Stimulated activated CD4-positive, alpha-beta T cell treated with anti-CD3 and anti-CD28 coated beads, Interleukin-4, amount 100 ng/mL, for 1 hour (primary cell): ENCODE measurements around the gene LRP4.
"Not testable (repeated sequence)": the region's sequence is repeated elsewhere in the genome, so short reads cannot be mapped to it uniquely, and the experiment has no call there.

ENCODE experiments used
- DNase-seq: peaks from one replicate; pipeline ENCODE4 v3.0.0-alpha.2; 2020

LRP4 gene, protein sequence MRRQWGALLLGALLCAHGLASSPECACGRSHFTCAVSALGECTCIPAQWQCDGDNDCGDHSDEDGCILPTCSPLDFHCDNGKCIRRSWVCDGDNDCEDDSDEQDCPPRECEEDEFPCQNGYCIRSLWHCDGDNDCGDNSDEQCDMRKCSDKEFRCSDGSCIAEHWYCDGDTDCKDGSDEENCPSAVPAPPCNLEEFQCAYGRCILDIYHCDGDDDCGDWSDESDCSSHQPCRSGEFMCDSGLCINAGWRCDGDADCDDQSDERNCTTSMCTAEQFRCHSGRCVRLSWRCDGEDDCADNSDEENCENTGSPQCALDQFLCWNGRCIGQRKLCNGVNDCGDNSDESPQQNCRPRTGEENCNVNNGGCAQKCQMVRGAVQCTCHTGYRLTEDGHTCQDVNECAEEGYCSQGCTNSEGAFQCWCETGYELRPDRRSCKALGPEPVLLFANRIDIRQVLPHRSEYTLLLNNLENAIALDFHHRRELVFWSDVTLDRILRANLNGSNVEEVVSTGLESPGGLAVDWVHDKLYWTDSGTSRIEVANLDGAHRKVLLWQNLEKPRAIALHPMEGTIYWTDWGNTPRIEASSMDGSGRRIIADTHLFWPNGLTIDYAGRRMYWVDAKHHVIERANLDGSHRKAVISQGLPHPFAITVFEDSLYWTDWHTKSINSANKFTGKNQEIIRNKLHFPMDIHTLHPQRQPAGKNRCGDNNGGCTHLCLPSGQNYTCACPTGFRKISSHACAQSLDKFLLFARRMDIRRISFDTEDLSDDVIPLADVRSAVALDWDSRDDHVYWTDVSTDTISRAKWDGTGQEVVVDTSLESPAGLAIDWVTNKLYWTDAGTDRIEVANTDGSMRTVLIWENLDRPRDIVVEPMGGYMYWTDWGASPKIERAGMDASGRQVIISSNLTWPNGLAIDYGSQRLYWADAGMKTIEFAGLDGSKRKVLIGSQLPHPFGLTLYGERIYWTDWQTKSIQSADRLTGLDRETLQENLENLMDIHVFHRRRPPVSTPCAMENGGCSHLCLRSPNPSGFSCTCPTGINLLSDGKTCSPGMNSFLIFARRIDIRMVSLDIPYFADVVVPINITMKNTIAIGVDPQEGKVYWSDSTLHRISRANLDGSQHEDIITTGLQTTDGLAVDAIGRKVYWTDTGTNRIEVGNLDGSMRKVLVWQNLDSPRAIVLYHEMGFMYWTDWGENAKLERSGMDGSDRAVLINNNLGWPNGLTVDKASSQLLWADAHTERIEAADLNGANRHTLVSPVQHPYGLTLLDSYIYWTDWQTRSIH (N-terminal part only)

GRCh38 chr11:46918083-46918787 lies at the start of gene LRP4:
Gene LRP4 (minus strand): TSS chr11:46918550. CDS start chr11:46918379, 171 bp downstream.
- peak; percentile 46 for DNase-seq

DNA sequence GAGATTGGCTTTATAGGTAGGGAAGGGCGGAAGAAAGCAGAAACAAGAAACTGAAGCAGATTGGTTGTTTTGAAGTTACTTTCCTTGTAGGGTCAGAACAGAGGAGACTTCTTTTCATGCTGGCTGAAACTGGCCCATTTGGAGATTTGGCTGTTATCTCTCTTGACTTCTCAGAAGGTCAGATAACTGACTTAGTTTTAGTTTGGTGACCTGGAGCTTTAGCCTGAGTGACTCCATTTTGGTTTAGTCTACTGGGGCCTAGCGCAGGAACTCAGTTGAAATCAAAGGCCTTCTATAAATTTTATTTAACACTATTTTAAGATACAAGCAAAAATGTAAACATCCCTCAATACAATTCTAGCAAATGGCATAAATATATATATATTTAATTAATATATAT lies 49.6 kb upstream of the LRP4 start:
- no peak for DNase-seq

GRCh38 chr11:46966773-46967172 lies 48.4 kb upstream of the LRP4 start:
- DNase-seq: no peak

DNA sequence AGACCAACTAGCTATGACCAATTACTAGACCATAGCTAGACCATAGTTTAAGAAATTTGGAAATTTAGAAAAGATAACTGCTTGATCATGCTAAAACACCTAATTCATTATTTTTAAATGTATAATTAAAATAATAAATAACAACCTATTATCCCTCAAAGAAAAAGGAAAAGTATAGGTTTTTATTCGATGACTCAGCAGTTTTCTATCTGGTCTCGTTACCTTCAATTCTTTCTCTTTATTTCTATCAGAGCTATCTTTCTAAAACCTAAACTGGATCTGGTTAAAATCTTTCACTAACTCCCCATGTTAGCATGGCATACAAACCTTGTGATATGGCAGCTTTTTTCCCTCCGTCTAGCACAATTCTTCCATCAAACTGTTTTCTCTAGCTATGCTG lies 45.5 kb upstream of the LRP4 start:
- no peak for DNase-seq

DNA sequence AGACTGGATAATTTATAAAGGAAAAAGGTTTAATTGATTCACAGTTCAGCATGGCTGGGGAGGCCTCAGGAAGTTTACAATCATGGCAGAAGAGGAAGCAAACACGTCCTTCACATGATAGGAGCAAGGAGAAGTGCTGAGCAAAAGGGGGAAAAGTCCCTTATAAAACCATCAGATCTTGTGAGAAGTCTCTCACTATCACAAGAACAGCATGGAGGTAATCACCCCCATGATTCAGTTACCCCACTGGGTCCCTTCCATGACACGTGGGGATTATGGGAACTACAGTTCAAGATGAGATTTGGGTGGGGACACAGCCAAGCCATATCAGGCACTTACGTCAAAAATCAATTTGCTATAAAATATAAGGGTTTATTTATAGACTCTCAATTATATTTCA lies 43.5 kb upstream of the LRP4 start:
- DNase-seq: not testable (repeated sequence)

DNA sequence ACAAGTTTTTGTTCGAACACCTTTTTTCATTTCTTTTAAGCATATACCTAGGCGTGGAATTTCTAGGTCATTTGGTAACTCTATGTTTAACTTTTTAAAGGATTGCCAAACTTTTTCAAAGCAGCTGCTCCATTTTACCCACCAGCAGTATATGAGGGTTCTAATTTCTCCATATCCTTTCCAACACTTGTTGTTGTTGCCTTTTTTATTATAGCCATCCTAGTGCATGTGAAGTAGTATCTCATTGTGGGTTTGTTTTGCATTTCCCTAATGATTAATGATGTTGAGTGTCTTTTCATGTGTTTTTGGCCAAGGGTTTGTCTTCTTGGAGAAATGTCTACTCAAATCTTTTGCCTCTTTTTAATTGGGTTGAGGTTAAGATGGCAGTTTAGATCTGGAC lies 42.7 kb upstream of the LRP4 start:
- no peak for DNase-seq

DNA sequence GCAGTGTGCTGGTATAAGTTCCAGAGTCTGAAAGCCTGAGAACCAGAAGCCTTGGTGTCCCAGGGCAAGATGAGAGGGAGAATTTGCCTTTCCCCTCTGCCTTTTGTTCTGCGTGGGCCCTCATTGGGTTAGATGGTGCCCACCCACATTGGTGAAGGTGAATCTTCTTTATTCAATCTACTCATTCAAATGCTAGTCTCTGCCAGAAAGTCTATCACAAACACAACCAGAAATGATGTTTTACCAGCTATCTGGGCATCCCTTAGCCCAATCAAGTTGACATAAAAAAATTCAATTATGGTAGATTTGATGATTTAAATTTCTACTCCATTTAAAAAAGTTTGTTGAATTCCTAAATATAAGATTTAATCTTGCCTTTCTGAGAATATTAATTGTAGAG lies 40.4 kb upstream of the LRP4 start:
- DNase-seq: no peak

DNA sequence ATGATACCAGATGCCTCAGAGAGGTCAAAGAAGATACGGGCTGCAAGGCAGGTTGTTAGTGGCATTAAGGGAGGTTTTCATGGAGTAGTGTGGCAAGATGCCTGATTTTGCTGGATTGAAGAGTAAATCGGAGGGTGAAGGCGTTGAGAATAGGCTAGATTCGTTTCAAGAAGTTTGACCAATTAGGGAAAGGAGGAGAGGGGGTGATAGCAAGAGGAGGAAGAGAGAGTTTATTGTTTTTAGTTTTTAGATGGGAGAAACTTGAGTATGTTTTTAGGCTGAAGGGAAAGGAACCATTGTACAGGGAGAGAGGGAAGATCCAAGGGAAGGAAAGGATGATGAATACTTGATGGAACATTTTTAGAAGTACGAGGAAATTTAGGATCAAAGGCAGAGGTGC lies 34.7 kb upstream of the LRP4 start:
- DNase-seq: no peak

GRCh38 chr11:46952553-46952952 lies 34.2 kb upstream of the LRP4 start:
- DNase-seq: no peak

- no peak for DNase-seq
Measured at GRCh38 chr11:46951864-46952263, 33.5 kb upstream of the LRP4 start.

GRCh38 chr11:46949297-46949696 lies 30.9 kb upstream of the LRP4 start:
- DNase-seq: no peak

GRCh38 chr11:46948378-46949131 lies 30.2 kb upstream of the LRP4 start:
- no peak for DNase-seq

- no peak for DNase-seq
Measured at GRCh38 chr11:46947399-46948077, 29.2 kb upstream of the LRP4 start.

- no peak for DNase-seq
Measured at GRCh38 chr11:46944356-46945075, 26.2 kb upstream of the LRP4 start.

DNA sequence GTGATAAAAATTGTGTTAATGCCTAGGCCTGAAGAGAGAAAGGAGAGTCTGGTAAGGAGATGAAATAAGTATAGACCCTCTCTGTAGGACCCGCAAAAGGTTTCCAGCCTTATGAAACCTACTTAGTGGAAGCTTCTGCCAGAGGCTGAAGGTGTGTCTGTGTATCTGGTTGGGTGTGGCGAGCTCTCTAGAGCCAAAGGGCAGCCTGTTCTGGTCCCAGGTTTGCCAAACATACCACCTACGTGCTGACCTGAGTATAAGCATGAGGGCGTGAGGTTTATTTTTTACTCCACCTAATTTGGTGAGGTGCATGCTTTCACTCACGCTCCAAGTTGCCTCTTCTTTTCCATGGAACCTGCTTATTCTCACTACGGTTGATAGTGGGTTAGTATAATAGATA lies 23.8 kb upstream of the LRP4 start:
- DNase-seq: no peak

DNA sequence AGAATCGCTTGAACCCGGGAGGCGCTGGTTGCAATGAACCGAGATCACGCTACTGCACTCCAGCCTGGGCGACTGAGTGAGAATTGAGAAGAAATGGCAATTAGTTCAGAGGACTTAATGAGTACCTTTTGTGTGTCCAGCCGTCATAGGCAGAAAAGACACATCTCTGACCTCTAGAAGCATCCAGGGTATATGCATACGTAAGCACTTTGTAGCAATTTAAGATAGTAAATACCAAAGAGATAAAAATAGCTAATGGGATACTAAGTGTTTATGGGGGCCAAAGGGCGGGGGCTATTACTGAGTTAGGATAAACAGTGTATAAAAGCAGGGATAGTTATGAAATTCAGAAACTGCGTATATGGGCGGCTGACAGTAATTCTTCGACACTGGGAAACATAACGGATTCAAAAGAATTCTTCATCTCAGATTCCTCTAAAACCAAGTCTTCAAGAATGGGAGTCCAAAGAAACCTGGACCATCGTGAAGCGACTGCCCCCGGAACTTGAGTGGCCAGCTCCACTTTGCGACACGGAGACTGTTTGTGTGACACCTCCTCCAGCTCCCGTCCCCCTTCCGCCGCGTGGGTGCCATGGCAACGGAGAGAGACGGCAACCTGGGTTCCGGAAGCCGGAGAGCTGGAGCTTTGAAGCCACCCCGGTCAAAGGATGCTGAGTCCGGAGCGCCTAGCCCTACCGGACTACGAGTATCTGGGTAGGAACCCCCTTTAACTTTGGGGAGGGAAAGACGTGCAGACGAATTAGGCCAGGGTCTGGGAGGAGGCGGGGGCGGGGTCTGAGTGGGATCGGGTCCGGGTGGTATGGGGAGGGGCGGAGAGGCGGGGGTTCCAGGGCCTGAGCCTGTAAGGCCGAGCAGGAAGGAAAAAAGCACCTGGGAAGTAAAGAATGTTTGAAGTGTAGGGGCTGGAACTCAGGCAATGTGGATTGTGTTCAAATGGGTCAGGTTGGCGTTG lies 18.1 kb upstream of the LRP4 start, which contains the start of gene CSTPP1:
TSS of gene CSTPP1 (plus strand) at position 624 of the 973 bp plus-strand sequence. CDS start at position 669, 45 bp downstream.
- DNase-seq: peak; percentile 94

DNA sequence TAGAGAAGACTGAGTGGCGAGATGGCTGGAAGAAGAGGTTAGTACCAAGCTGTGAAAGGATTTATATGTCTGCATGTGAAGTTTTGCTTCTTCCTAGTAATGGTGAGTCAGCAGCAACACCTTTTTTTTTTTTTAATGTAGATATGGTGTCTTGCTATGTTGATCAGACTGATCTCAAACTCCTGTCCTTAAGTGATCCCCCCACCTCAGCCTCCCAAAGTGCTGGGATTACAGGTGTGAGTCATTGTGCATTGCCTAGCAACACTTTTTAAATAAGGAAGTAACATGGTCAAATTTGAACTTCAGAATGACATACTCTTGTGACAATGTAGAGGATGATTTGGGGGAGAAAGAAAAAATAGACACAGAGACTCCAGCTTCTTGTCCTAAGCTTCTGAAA lies 11.7 kb upstream of the LRP4 start:
- DNase-seq: no peak

DNA sequence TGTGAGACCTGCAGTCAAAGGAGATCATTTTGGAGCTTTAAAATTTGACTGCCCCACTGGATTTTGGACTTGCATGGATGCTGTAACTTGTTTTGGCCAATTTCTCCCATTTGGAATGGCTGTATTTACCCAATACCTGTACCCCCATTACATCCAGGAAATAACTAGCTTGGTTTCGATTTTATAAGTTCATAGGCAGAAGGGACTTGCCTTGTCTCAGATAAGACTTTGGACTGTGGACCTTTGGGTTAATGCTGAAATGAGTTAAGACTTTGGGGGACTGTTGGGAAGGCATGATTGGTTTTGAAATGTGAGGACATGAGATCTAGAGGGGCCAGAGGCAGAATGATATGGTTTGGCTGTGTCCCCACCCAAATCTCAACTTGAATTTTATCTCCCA lies 10.4 kb upstream of the LRP4 start:
- DNase-seq: not testable (repeated sequence)

- not testable (repeated sequence) for DNase-seq
Measured at GRCh38 chr11:46927928-46928327, 9.6 kb upstream of the LRP4 start.
